Activated CD8-positive, alpha-beta T cell treated with anti-CD3 and anti-CD28 coated beads for 36 hours (primary cell): Measurements from ENCODE around the gene OGN. TPM values are rescaled to one million over a fixed set of nuclear protein-coding genes. Genes with fewer than 3 reads are reported as not detected.

Experiments
- ATAC-seq: fragments of 200-7000 bp; cut with Tn5 transposase; one replicate; pipeline ENCODE4 v1.10.0; 2021; ENCODE audit warnings: mild to moderate bottlenecking, moderate library complexity
- CTCF ChIA-PET: fragments of 350-600 bp; sonication (Branson Sonifier 250); formaldehyde crosslinking; loops from one replicate; lab custom pipeline; 2021; ENCODE audit warnings: antibody characterized with exemption; lab: Charles Lee
- POLR2A ChIA-PET: fragments of 350-600 bp; sonication (Branson Sonifier 250); formaldehyde crosslinking; loops from one replicate; lab custom pipeline; 2021; ENCODE audit warnings: antibody characterized with exemption; lab: Charles Lee
- DNase-seq: peaks from one replicate; pipeline ENCODE4 v3.0.0-alpha.2; 2020
- H3K27ac Mint-ChIP-seq: one replicate; pipeline ENCODE4 v1.8.0; 2021; ENCODE audit warnings: mild to moderate bottlenecking, mixed read lengths
- H3K27me3 Mint-ChIP-seq: one replicate; pipeline ENCODE4 v1.8.0; 2021; ENCODE audit warnings: mixed read lengths
- H3K36me3 Mint-ChIP-seq: one replicate; pipeline ENCODE4 v1.8.0; 2021; ENCODE audit warnings: low read depth, mixed read lengths
- H3K4me1 Mint-ChIP-seq: one replicate; pipeline ENCODE4 v1.8.0; 2021; ENCODE audit warnings: low read depth, mixed read lengths
- H3K4me3 Mint-ChIP-seq: one replicate; pipeline ENCODE4 v1.8.0; 2021; ENCODE audit warnings: mild to moderate bottlenecking, moderate library complexity, mixed read lengths
- H3K9me3 Mint-ChIP-seq: one replicate; pipeline ENCODE4 v1.8.0; 2021; ENCODE audit warnings: mixed read lengths
- intact Hi-C: fragments of 100-400 bp; cut with micrococcal nuclease; formaldehyde crosslinking; loops from one replicate; pipeline ENCODE4 v1.10.0; 2022
- total RNA-seq, 2 experiments: library from RNA; stranded (reverse); gene quantifications; one replicate each; pipeline ENCODE4 v1.2.3, GENCODE V29; 2021
- TF ChIP-seq, protein P1 (sequence below): fragments of 200-600 bp; IDR thresholded peaks from one replicate; pipeline ENCODE4 v1.8.0; 2022; ENCODE audit warnings: antibody characterized with exemption, mild to moderate bottlenecking

Gene OGN
- total RNA-seq, 2 experiments from 2014 or later, result not detected

DNA sequence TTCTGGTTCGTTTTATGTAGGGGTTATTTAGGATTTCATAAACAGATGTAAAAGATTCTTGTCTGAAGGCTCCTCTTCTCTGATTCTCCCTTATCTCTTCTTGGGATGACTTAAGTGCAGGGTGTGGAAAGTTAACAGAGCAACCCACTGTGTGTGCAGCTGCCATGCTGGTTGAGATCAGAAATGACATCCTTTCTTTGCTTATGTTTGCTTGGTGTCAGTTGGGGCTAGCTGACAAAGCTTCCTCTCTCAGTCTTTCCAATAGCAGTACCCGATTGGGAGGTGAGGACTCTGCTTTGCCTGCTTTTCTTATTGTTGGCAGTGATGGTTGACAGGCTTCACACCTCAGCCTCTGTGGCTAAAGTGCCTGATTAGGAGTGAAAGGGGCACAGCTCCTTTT lies 26.5 kb downstream of the OGN start:
- H3K4me3 Mint-ChIP-seq, result no peak overlapping the region
- ATAC-seq, result no peak
- ChIA-PET CTCF (no interaction called here), POLR2A (interaction anchor here (1.7 kb wide), 1 partner anchor 52 kb away, joined by 3 read pairs; the partner anchor contains the start of gene CENPP)
- H3K4me1 Mint-ChIP-seq, result peaks cover 11% of the 10 kb centered on the region
- intact Hi-C loops, result no loop called here
- H3K27me3 Mint-ChIP-seq, result no peaks in the 10 kb centered on the region
- TF ChIP-seq, protein P1, sequence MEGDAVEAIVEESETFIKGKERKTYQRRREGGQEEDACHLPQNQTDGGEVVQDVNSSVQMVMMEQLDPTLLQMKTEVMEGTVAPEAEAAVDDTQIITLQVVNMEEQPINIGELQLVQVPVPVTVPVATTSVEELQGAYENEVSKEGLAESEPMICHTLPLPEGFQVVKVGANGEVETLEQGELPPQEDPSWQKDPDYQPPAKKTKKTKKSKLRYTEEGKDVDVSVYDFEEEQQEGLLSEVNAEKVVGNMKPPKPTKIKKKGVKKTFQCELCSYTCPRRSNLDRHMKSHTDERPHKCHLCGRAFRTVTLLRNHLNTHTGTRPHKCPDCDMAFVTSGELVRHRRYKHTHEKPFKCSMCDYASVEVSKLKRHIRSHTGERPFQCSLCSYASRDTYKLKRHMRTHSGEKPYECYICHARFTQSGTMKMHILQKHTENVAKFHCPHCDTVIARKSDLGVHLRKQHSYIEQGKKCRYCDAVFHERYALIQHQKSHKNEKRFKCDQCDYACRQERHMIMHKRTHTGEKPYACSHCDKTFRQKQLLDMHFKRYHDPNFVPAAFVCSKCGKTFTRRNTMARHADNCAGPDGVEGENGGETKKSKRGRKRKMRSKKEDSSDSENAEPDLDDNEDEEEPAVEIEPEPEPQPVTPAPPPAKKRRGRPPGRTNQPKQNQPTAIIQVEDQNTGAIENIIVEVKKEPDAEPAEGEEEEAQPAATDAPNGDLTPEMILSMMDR, result no peak
- H3K9me3 Mint-ChIP-seq, result peaks cover 10% of the 10 kb centered on the region
- no peak for DNase-seq
- H3K27ac Mint-ChIP-seq, result no peak overlapping the region
- peaks cover 28% of the 10 kb centered on the region for H3K36me3 Mint-ChIP-seq

DNA sequence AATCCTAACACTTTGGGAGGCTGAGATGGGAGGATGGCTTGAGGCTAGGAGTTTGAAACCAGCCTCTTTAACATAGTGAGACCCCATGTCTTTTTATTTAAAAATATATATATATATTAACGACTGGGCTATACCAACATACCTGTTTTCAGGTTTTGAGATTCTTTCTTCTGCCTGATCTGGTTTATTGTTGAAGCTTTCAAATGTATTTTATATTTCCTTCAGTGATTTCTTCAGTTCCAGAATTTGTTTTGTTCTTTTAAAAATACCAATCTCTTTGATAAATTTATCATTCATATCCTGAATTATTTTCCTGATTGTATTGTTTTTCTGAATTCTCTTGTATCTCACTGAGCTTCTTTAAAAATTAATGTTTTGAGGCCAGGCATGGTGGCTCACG lies 31.2 kb downstream of the OGN start:
- CTCF ChIA-PET, result no interaction called here
- H3K4me3 Mint-ChIP-seq, result no peak overlapping the region
- intact Hi-C loops, result no loop called here
- H3K4me1 Mint-ChIP-seq, result no peaks in the 10 kb centered on the region
- no peak overlapping the region for H3K27ac Mint-ChIP-seq
- POLR2A ChIA-PET, result no interaction called here
- TF ChIP-seq, protein P1, result no peak
- H3K27me3 Mint-ChIP-seq, result no peaks in the 10 kb centered on the region
- ATAC-seq, result no peak
- DNase-seq, result no peak
- peaks cover 17% of the 10 kb centered on the region for H3K9me3 Mint-ChIP-seq
- H3K36me3 Mint-ChIP-seq, result peaks cover 31% of the 10 kb centered on the region

DNA sequence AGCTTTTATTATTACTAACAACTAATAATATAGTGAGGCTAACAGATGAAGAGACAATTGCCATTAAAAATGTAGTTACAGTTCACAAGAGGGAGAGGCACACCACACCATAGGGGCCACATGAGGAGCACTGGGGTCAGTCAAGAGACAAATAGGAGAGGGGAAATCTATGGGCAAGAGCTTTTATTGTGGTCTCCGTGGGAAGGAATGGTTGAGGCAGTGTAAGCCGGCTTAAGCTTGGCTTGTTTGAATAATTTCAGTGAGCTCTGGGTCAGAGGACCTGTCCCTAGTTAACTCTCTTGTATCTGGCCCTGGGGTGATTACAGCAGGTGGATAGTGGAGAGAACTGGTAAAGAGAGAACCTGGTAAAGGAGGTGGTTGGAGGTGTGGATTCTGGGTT lies 35.3 kb downstream of the OGN start:
- ChIA-PET CTCF (no interaction called here), POLR2A (no interaction called here)
- Mint-ChIP-seq H3K9me3 (peaks cover 7% of the 10 kb centered on the region), H3K4me3 (no peak overlapping the region), H3K27me3 (no peaks in the 10 kb centered on the region), H3K4me1 (no peaks in the 10 kb centered on the region), H3K27ac (no peak overlapping the region), H3K36me3 (peaks cover 20% of the 10 kb centered on the region)
- intact Hi-C loops, result no loop called here
- TF ChIP-seq, protein P1, result no peak
- DNase-seq, result no peak
- ATAC-seq, result no peak

DNA sequence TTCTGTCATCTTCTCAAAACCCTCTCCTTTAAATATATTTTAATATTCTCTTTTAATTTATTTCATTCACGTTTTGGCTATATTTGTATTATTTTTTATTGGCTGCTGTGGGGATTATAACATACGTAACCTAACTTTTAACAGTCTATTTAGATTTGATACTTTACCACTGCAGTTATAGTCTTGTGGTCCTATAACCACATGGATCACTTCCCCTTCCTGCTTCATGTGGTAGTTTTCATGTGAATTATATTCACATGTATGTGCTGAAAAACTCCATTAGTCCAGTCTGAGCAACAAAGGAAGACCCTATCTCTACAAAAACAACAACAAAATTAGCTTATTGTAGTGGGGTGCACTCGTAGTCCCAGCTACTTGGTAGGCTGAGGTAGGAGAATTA lies 44.3 kb downstream of the OGN start:
- intact Hi-C loops, result no loop called here
- TF ChIP-seq, protein P1, result no peak
- POLR2A ChIA-PET, result no interaction called here
- no peaks in the 10 kb centered on the region for H3K27me3 Mint-ChIP-seq
- H3K4me3 Mint-ChIP-seq, result no peak overlapping the region
- DNase-seq, result no peak
- no peak for ATAC-seq
- H3K27ac Mint-ChIP-seq, result no peak overlapping the region
- CTCF ChIA-PET, result no interaction called here
- peaks cover 14% of the 10 kb centered on the region for H3K9me3 Mint-ChIP-seq
- no peaks in the 10 kb centered on the region for H3K4me1 Mint-ChIP-seq
- peaks cover 30% of the 10 kb centered on the region for H3K36me3 Mint-ChIP-seq

DNA sequence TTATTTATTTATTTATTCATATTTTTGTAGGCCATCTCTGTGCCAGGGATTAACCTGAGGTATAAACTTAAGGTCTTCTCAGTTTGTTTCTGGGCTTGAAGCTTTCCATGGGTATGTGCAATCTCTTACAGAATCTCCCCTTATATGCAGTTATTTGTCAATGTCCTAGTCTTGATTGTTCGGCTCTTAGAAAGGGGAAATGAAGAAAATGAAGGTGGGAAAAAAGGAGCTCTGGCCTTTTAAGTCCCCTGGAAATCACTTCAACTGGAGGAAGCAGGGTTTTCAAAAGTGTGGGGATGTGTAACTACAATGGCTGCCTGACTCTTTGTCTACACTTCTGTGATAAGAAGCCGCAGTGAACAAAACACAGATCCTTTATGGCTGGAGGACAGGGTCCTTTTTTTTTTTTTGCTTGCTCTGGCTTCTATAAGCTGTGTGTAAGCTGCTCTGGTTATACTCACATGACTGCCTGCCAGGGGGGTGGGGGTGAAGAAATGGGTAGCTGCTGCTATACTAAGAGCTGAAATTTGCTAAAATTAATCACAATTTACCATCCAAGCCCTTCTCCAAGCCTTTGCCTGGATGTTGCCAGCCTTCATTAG lies 44.9 kb downstream of the OGN start:
- ATAC-seq (no peak), DNase-seq (no peak)
- ChIA-PET CTCF (no interaction called here), POLR2A (interaction anchor here (1.1 kb wide), 1 partner anchor 47 kb away, joined by 3 read pairs; no protein-coding TSS in a partner anchor)
- no peaks in the 10 kb centered on the region for H3K4me1 Mint-ChIP-seq
- peaks cover 18% of the 10 kb centered on the region for H3K9me3 Mint-ChIP-seq
- H3K36me3 Mint-ChIP-seq, result peaks cover 34% of the 10 kb centered on the region
- TF ChIP-seq, protein P1, result no peak
- no peaks in the 10 kb centered on the region for H3K27me3 Mint-ChIP-seq
- intact Hi-C loops, result no loop called here
- no peak overlapping the region for H3K27ac Mint-ChIP-seq
- no peak overlapping the region for H3K4me3 Mint-ChIP-seq
